Osteocyte (in vitro differentiated cells): Measurements from ENCODE around the gene RXRA. TPM values are rescaled to one million over a fixed set of nuclear protein-coding genes. Genes with fewer than 3 reads are reported as not detected.

Experiments
- DNase-seq: peaks from one replicate; pipeline ENCODE4 v3.0.0; 2021; ENCODE audit warnings: mixed read lengths; ENCODE audit not compliant: unreplicated experiment; ENCODE audit errors: extremely low spot score
- H3K27ac Mint-ChIP-seq: one replicate; pipeline ENCODE4 v1.8.0; 2021; ENCODE audit warnings: mild to moderate bottlenecking, mixed read lengths; ENCODE audit not compliant: unreplicated experiment
- H3K27me3 Mint-ChIP-seq: one replicate; pipeline ENCODE4 v1.8.0; 2021; ENCODE audit warnings: mixed read lengths; ENCODE audit not compliant: unreplicated experiment
- H3K36me3 Mint-ChIP-seq: one replicate; pipeline ENCODE4 v1.8.0; 2021; ENCODE audit warnings: mixed read lengths; ENCODE audit not compliant: unreplicated experiment
- H3K4me1 Mint-ChIP-seq: one replicate; pipeline ENCODE4 v1.8.0; 2021; ENCODE audit warnings: mixed read lengths; ENCODE audit not compliant: unreplicated experiment
- H3K4me3 Mint-ChIP-seq: one replicate; pipeline ENCODE4 v1.8.0; 2021; ENCODE audit warnings: mild to moderate bottlenecking, moderate library complexity, mixed read lengths; ENCODE audit not compliant: unreplicated experiment
- H3K9me3 Mint-ChIP-seq: one replicate; pipeline ENCODE4 v1.8.0; 2021; ENCODE audit warnings: mixed read lengths; ENCODE audit not compliant: unreplicated experiment
- CTCF ChIP-seq: fragments of 200-600 bp; sonication (generic); IDR thresholded peaks from 2 replicates; pipeline ENCODE4 v1.5.0; 2021; ENCODE audit warnings: antibody characterized with exemption, mild to moderate bottlenecking, moderate library complexity
- total RNA-seq: library from RNA; stranded (reverse); gene quantifications from 2 replicates; pipeline ENCODE4 v1.2.1, GENCODE V29; 2021

RXRA gene
- total RNA-seq, 1 donor from 2014 or later, result 82.2 TPM

DNA sequence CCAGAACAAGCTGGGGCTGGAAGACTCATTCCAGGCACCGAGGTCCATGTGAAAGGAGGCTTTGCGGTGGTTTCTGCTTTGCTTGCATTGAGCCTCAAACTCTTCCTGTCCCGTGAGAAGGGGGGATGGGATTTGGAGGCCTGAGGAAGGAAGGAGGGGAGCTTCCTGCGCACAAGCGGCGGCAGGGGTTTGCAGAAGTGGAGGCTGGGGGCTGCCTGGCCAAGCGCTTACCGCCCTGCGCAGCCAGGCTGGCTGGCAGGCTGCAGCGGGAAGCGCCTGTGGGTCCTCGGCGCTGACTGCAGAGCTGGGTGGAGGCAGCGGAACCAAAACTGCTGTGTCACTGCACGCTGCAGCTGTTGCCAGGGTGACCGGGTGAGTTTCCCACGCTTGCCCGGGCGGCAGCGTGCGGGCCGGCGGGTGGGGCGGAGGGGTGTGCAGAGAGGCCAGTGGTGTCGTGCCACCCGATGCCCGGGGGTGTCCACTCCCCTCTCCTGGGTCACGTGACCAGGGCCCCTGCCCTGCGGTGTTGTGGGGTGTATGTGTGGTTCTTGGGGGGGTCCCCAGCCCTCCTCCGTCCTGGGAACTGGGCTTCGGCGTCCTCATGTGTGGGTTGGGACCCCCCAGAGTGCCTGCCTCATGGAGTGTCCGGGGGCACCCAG is 81.0 kb downstream of the RXRA start:
- TF ChIP-seq CTCF, result no peak
- H3K27ac Mint-ChIP-seq, result peak overlapping the region; percentile 96
- no peaks in the 10 kb centered on the region for H3K27me3 Mint-ChIP-seq
- peak overlapping the region; percentile 42 for H3K4me3 Mint-ChIP-seq
- peaks cover 12% of the 10 kb centered on the region for H3K36me3 Mint-ChIP-seq
- H3K9me3 Mint-ChIP-seq, result no peaks in the 10 kb centered on the region
- peaks cover 72% of the 10 kb centered on the region for H3K4me1 Mint-ChIP-seq
- DNase-seq, result peak; percentile 97

DNA sequence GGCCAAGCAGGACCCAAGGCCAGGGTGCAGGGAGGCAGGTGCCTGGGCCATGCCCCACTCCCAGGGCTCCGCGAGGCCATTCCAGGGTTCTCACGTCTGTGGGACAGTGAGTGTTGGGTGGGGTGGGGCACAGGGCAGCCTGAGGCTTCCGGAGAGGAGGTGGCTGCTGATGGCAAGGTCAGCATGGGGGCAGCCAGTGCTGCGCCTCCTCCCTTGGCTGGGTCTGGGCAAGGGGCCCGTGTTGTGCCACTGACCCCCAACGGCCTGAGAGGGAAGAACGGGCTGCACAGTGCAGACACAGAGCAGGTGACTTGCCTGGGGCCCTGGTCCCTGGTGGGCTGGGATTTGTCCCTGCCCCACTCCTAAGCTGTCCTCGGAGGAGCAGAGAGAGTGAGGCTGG is 82.1 kb downstream of the RXRA start:
- Mint-ChIP-seq H3K9me3 (no peaks in the 10 kb centered on the region), H3K4me3 (no peak overlapping the region), H3K27ac (peak overlapping the region; percentile 96), H3K27me3 (no peaks in the 10 kb centered on the region), H3K4me1 (peaks cover 80% of the 10 kb centered on the region), H3K36me3 (peaks cover 10% of the 10 kb centered on the region)
- TF ChIP-seq CTCF, result peak; percentile 13
- DNase-seq, result no peak

DNA sequence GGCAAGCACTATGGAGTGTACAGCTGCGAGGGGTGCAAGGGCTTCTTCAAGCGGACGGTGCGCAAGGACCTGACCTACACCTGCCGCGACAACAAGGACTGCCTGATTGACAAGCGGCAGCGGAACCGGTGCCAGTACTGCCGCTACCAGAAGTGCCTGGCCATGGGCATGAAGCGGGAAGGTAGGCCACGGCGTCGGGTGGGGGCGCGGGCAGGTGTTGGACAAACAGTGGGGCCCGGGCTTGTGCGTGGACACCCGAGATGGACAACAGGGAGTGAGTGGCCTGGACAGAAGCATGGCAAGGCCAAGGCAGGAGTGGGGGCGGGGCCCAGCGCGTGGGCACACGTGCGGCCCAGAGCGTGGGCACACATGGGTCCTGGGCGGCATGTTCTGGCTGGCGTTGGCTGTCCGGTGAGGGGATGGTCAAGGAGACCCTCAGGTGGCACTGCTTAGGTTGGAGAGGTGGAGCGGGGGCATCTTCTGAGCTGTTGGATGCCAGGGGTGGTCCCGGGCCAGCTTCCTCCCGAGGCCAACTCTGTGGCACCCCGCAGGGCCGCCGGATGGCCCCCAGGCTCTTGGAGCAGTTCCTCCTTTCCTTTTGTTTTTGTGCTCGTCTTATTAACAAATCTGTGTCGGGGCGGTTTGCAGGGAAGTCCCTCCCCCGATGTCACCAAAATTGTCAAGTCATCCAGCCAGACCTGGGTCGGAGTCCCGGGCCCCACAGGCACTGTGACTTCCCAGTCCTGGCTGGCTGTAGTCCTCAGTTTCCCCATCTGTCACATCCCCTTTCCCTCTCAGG is 82.9 kb downstream of the RXRA start:
- H3K27ac Mint-ChIP-seq, result peak overlapping the region; percentile 73
- peaks cover 81% of the 10 kb centered on the region for H3K4me1 Mint-ChIP-seq
- DNase-seq, result no peak
- no peak overlapping the region for H3K4me3 Mint-ChIP-seq
- H3K9me3 Mint-ChIP-seq, result no peaks in the 10 kb centered on the region
- H3K36me3 Mint-ChIP-seq, result peaks cover 10% of the 10 kb centered on the region
- no peak for TF ChIP-seq CTCF
- H3K27me3 Mint-ChIP-seq, result no peaks in the 10 kb centered on the region

DNA sequence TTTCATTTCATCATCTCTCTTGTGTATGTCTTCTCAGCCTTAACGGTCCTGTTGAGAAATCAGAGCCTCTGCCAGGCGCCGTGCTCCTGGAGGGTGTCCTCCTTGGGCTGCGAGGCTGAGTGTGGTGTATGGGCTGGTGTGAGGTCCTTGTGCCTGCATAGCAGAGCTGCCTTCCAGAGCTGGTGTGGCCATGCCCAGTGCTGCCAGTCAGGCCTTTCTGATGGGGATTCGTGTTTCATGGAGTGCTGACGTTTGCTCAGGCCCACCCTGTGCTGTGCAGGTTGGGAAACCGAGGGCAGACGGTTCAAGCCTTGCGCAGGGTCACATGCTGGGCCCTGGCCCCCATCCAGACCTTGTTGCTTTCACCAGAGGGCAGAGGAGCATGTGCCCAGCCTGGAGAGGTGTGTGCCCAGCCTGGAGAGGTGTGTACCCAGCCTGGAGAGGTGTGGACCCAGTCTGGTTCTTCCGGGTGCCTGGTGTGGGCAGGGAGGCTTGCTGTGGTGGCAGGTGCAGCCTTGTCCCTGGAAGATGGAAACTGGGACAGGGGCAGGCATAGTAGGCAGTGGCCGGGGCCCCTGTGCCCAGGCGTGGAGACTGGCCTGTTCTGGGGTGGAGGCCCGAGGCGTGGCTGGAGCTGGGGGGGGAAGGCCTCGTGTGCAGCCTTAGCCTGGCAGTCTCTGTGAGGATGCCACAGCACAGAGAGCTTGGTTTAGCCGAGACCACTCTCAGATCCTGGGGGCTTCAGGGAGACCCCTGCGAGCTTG is 84.0 kb downstream of the RXRA start:
- Mint-ChIP-seq H3K27me3 (no peaks in the 10 kb centered on the region), H3K4me3 (no peak overlapping the region), H3K9me3 (no peaks in the 10 kb centered on the region), H3K36me3 (peaks cover 8% of the 10 kb centered on the region), H3K4me1 (peaks cover 78% of the 10 kb centered on the region), H3K27ac (peak overlapping the region; percentile 77)
- TF ChIP-seq CTCF, result no peak
- no peak for DNase-seq

DNA sequence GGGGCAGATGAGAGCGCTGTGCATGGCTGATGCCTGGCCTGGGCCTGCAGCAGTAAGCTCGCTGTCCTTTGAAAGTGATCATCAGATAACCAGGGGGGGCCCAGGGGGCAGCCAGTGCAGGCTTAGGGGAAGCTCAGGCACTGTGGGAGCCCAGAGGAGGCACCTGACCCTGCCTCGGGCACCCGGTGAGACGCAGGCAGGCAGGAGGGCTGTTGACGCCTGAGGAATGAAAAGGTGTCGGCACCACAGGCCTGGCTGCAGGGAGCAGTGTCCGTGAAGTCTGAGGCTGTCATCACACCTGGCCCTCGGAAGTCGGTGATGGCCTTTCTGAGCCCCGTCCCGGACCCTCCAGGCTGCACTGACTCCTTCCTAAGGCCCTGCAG is 84.6 kb downstream of the RXRA start:
- Mint-ChIP-seq H3K9me3 (no peaks in the 10 kb centered on the region), H3K27ac (peak overlapping the region; percentile 59), H3K27me3 (no peaks in the 10 kb centered on the region), H3K4me1 (peaks cover 76% of the 10 kb centered on the region), H3K36me3 (peaks cover 6% of the 10 kb centered on the region), H3K4me3 (no peak overlapping the region)
- no peak for TF ChIP-seq CTCF
- DNase-seq, result no peak
